OCI-LY1 (cell line): ENCODE data around the gene KLHDC4.

Source experiments
- EZH2 ChIP-seq: fragments of 200-600 bp; sonication (generic), shearing (Covaris generic); IDR thresholded peaks from 2 replicates; pipeline ENCODE4 v1.8.0; 2017; ENCODE audit warnings: borderline replicate concordance, mixed run types, mild to moderate bottlenecking, antibody characterized with exemption, low read length, moderate library complexity, mixed read lengths
- TF ChIP-seq, protein P1 (sequence below): fragments of 200-600 bp; sonication (generic), shearing (Covaris generic); IDR thresholded peaks from 2 replicates; pipeline ENCODE4 v1.5.1; 2017; ENCODE audit warnings: mild to moderate bottlenecking, antibody characterized with exemption, low read length, moderate library complexity, mixed read lengths

DNA sequence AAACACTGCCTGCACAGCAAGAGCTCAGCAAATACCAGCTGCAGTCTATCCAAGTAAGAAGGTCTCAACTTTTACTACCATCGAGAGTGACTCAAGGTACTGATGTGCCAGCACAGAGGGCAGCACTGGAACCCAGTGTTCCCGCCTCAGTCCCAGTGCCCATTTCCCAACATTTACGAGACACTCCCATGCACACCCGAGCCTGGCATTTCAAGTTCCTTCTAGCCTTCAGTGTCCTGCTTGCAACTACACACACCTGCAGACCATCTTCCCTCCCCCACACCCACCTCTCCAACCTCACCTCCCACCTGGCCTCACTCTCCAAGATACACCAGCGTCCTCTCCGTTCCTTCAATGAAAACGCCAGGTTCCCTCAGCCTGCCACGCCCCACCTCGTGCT is 3.2 kb downstream of the KLHDC4 start:
- TF ChIP-seq, protein P1, sequence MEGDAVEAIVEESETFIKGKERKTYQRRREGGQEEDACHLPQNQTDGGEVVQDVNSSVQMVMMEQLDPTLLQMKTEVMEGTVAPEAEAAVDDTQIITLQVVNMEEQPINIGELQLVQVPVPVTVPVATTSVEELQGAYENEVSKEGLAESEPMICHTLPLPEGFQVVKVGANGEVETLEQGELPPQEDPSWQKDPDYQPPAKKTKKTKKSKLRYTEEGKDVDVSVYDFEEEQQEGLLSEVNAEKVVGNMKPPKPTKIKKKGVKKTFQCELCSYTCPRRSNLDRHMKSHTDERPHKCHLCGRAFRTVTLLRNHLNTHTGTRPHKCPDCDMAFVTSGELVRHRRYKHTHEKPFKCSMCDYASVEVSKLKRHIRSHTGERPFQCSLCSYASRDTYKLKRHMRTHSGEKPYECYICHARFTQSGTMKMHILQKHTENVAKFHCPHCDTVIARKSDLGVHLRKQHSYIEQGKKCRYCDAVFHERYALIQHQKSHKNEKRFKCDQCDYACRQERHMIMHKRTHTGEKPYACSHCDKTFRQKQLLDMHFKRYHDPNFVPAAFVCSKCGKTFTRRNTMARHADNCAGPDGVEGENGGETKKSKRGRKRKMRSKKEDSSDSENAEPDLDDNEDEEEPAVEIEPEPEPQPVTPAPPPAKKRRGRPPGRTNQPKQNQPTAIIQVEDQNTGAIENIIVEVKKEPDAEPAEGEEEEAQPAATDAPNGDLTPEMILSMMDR = no peak
- TF ChIP-seq EZH2 = no peak
